PC-9 (cell line): Measurements from ENCODE around the gene MSI2. TPM values are rescaled to one million over a fixed set of nuclear protein-coding genes. Genes with fewer than 3 reads are reported as not detected.

ENCODE experiments used
- BruUV-seq: library from RNA; stranded (reverse); fragments of 400-500 nt; replicated peaks from 2 replicates; lab custom pipeline; 2021; lab: Mats Ljungman, UMichigan
- CTCF ChIA-PET: fragments of 300-600 bp; sonication (Branson Sonifier 250); formaldehyde crosslinking; loops from one replicate; lab custom pipeline; 2022; ENCODE audit warnings: antibody characterized with exemption; lab: Charles Lee
- POLR2A ChIA-PET: fragments of 300-600 bp; sonication (Branson Sonifier 250); formaldehyde crosslinking; loops from one replicate; lab custom pipeline; 2022; ENCODE audit warnings: antibody characterized with exemption; ENCODE audit not compliant: unreplicated experiment; lab: Charles Lee
- DNase-seq, 2 experiments: peaks; one replicate each; pipeline versions ENCODE4 v3.0.0 to v3.0.0-alpha.2; 2015 to 2022; ENCODE audit warnings: mixed read lengths in 1 of 2
- H2AFZ ChIP-seq: fragments of 200-600 bp; sonication (generic); 2 replicates; pipeline ENCODE4 v1.8.1; 2017; ENCODE audit warnings: antibody characterized with exemption
- H3F3A ChIP-seq: fragments of 200-600 bp; sonication (generic); 2 replicates; pipeline ENCODE4 v1.8.1; 2017; ENCODE audit warnings: antibody characterized with exemption, mild to moderate bottlenecking, low read depth; ENCODE audit not compliant: insufficient read depth
- H3K27ac ChIP-seq: fragments of 200-600 bp; sonication (generic); 2 replicates; pipeline ENCODE4 v1.6.1; 2016; ENCODE audit warnings: mixed run types
- H3K27me3 ChIP-seq: fragments of 200-600 bp; sonication (generic); 2 replicates; pipeline ENCODE4 v1.6.1; 2016; ENCODE audit warnings: low read depth, mixed run types; ENCODE audit not compliant: insufficient read depth
- H3K36me3 ChIP-seq: fragments of 200-600 bp; sonication (generic); 2 replicates; pipeline ENCODE4 v1.6.1; 2016; ENCODE audit warnings: low read depth, mixed run types
- H3K4me1 ChIP-seq: fragments of 200-600 bp; sonication (generic); replicated peaks from 2 replicates; pipeline ENCODE4 v1.6.1; 2016; ENCODE audit warnings: mixed run types; ENCODE audit not compliant: insufficient read depth
- H3K4me2 ChIP-seq: fragments of 200-600 bp; sonication (generic); 2 replicates; pipeline ENCODE4 v1.6.1; 2017; ENCODE audit warnings: mixed run types
- H3K4me3 ChIP-seq: fragments of 200-600 bp; sonication (generic); 2 replicates; pipeline ENCODE4 v1.6.1; 2016; ENCODE audit warnings: mixed run types
- H3K79me2 ChIP-seq: fragments of 200-600 bp; sonication (generic); 2 replicates; pipeline ENCODE4 v1.6.1; 2017; ENCODE audit warnings: low read depth, mixed run types
- H3K9me2 ChIP-seq: fragments of 200-600 bp; sonication (generic); 2 replicates; pipeline ENCODE4 v1.8.1; 2017; ENCODE audit warnings: mild to moderate bottlenecking; ENCODE audit not compliant: insufficient read depth
- H3K9me3 ChIP-seq: fragments of 200-600 bp; sonication (generic); 2 replicates; pipeline ENCODE4 v1.8.1; 2016; ENCODE audit warnings: low read depth; ENCODE audit not compliant: insufficient read depth
- H4K20me1 ChIP-seq: fragments of 200-600 bp; sonication (generic); 2 replicates; pipeline ENCODE4 v1.8.1; 2017; ENCODE audit not compliant: insufficient read depth
- EZH2 ChIP-seq: fragments of 200-600 bp; sonication (generic); IDR thresholded peaks from 2 replicates; pipeline ENCODE4 v1.8.0; 2017; ENCODE audit warnings: antibody characterized with exemption, low read depth
- intact Hi-C: fragments of 100-400 bp; cut with micrococcal nuclease; formaldehyde crosslinking; loops from one replicate; pipeline ENCODE4 v1.10.0; 2022; ENCODE audit not compliant: unreplicated experiment
- total RNA-seq: library from RNA; stranded (reverse); gene quantifications from 2 replicates; pipeline ENCODE4 v1.2.3, GENCODE V29; 2021
- TF ChIP-seq, protein P1 (sequence below): fragments of 200-600 bp; sonication (generic); conservative IDR thresholded peaks from 2 replicates; pipeline ENCODE4 v1.6.1; 2017; ENCODE audit warnings: mixed run types, antibody characterized with exemption, mild to moderate bottlenecking, moderate library complexity

Gene MSI2
- total RNA-seq, 1 experiment from 2014 or later: 15.7 TPM

DNA sequence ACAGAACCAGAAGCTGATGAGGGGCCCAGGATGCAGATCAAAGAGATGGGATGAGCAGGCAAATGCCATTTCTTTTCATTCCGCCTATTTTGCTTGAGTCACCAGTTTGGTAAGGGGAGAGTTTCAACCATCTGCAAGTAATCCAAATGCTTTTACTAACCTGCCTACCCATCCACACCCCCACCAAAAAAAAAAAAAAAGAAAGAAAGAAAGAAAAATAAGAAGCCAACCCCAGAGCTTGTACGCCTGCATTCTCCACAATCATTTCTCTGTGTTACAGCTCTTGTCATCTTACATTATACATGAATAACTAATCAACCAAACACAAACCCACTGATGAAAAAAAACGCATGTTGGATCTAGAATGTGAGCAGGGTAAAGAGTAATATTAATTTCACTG is 15.7 kb upstream of the MSI2 start:
- H3K4me3 ChIP-seq: no peak overlapping the region
- H3K9me3 ChIP-seq: no peaks in the 10 kb centered on the region
- H3F3A ChIP-seq: no peaks in the 10 kb centered on the region
- intact Hi-C loops: loop anchor here (5.0 to 10.0 kb wide), 3 partner anchors 507 to 764 kb away; partner anchors contain the start of genes CCDC182 and SRSF1
- no peak overlapping the region for H2AFZ ChIP-seq
- no peaks in the 10 kb centered on the region for H3K4me1 ChIP-seq
- peaks cover 13% of the 10 kb centered on the region for H3K27me3 ChIP-seq
- no peak for TF ChIP-seq EZH2
- TF ChIP-seq, protein P1, sequence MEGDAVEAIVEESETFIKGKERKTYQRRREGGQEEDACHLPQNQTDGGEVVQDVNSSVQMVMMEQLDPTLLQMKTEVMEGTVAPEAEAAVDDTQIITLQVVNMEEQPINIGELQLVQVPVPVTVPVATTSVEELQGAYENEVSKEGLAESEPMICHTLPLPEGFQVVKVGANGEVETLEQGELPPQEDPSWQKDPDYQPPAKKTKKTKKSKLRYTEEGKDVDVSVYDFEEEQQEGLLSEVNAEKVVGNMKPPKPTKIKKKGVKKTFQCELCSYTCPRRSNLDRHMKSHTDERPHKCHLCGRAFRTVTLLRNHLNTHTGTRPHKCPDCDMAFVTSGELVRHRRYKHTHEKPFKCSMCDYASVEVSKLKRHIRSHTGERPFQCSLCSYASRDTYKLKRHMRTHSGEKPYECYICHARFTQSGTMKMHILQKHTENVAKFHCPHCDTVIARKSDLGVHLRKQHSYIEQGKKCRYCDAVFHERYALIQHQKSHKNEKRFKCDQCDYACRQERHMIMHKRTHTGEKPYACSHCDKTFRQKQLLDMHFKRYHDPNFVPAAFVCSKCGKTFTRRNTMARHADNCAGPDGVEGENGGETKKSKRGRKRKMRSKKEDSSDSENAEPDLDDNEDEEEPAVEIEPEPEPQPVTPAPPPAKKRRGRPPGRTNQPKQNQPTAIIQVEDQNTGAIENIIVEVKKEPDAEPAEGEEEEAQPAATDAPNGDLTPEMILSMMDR: no peak
- no peak for DNase-seq
- ChIA-PET CTCF (no interaction called here), POLR2A (no interaction called here)
- H3K79me2 ChIP-seq: no peaks in the 10 kb centered on the region
- H4K20me1 ChIP-seq: no peaks in the 10 kb centered on the region; the same call in 1 of the 2 replicates
- H3K36me3 ChIP-seq: no peaks in the 10 kb centered on the region
- BruUV-seq: no TSS peak
- no peaks in the 10 kb centered on the region for H3K9me2 ChIP-seq
- no peak overlapping the region for H3K4me2 ChIP-seq
- no peak overlapping the region for H3K27ac ChIP-seq

DNA sequence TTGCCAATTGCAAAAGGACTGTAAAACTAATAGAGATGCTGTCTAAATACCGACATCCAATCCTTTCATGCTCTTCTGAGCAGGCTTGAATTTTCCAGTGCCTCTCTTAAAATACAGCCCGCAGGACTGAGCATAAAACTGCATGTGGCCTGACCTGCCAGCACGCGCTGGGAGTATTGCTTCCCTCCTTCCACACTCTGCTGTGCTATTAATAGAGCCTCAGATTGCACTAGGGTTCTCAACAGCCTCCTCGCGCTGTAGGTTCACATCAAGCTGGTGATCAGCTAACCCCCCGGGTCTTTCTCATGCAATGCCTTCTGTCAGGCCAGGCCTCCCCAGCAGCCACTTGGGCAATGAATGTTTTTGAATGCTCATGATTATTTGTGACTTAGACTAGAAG is 14.2 kb upstream of the MSI2 start:
- no peaks in the 10 kb centered on the region for H3K9me2 ChIP-seq
- no peak for TF ChIP-seq EZH2
- TF ChIP-seq, protein P1: no peak
- H3K9me3 ChIP-seq: no peaks in the 10 kb centered on the region
- POLR2A ChIA-PET: no interaction called here
- H3K36me3 ChIP-seq: no peaks in the 10 kb centered on the region
- H3K4me3 ChIP-seq: no peak overlapping the region
- no peak overlapping the region for H3K27ac ChIP-seq
- no peaks in the 10 kb centered on the region for H4K20me1 ChIP-seq
- peaks cover 19% of the 10 kb centered on the region for H3K27me3 ChIP-seq
- DNase-seq: no peak
- no peaks in the 10 kb centered on the region for H3F3A ChIP-seq
- CTCF ChIA-PET: no interaction called here
- H3K4me2 ChIP-seq: no peak overlapping the region
- no peak overlapping the region for H2AFZ ChIP-seq
- intact Hi-C loops: loop anchor here (5.0 to 10.0 kb wide), 3 partner anchors 505 to 763 kb away; partner anchors contain the start of genes CCDC182 and SRSF1
- no peaks in the 10 kb centered on the region for H3K79me2 ChIP-seq
- H3K4me1 ChIP-seq: no peaks in the 10 kb centered on the region
- BruUV-seq: no TSS peak

DNA sequence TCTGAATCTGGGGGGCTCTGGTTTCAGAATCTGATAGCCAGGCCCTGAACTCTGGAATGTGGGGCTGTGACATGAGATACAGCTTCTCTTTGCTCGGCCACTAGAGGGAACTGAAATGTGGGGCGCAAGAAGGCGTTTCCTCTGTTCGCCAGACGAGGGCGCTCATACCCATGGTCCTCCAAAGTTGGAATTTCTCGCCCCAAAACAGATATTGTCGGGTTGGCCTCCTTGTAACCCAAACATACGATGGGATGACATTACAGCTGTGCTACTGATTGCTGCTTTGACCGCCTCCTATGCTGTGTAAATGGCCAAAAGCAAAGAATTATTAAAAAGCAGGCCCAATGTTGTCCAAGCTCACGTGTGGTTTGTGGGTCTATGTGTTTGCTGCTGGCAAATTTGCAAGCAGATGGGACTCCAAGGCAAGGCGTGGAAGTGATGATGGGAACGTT is 13.1 kb upstream of the MSI2 start:
- POLR2A ChIA-PET: no interaction called here

More for the DNA sequence above, 13.1 kb upstream of the MSI2 start:
- CTCF ChIA-PET: interaction anchor here (0.6 to 1.0 kb wide), 6 partner anchors 15 to 870 kb away, joined by 3 to 7 read pairs (median 4); no protein-coding TSS in a partner anchor
- Histone ChIP-seq H3K9me3 (no peaks in the 10 kb centered on the region), H4K20me1 (no peaks in the 10 kb centered on the region), H3K4me2 (no peak overlapping the region), H3K36me3 (no peaks in the 10 kb centered on the region), H3F3A (no peaks in the 10 kb centered on the region), H3K4me1 (no peaks in the 10 kb centered on the region), H2AFZ (no peak overlapping the region), H3K27ac (no peak overlapping the region), H3K27me3 (peaks cover 19% of the 10 kb centered on the region), H3K9me2 (no peaks in the 10 kb centered on the region), H3K79me2 (no peaks in the 10 kb centered on the region), H3K4me3 (no peak overlapping the region)
- intact Hi-C loops: loop anchor here (1.0 to 10.0 kb wide), 5 partner anchors 429 to 864 kb away; partner anchors contain the start of genes CCDC182 and SRSF1
- no TSS peak for BruUV-seq
- no peak for TF ChIP-seq EZH2
- TF ChIP-seq, protein P1: peak; percentile 99
- peak; percentile 49 to 52 for DNase-seq
